ENCODE measurements around the gene CPA5. TPM values are rescaled to one million over a fixed set of nuclear protein-coding genes. Genes with fewer than 3 reads are reported as not detected.
"Not testable (repeated sequence)": the region's sequence is repeated elsewhere in the genome, so short reads cannot be mapped to it uniquely, and the experiment has no call there.

The CPA5 gene
- polyA plus RNA-seq, 1 of the 3 experiments (the other 2 are of a cell fraction) = 1.3 TPM

DNA sequence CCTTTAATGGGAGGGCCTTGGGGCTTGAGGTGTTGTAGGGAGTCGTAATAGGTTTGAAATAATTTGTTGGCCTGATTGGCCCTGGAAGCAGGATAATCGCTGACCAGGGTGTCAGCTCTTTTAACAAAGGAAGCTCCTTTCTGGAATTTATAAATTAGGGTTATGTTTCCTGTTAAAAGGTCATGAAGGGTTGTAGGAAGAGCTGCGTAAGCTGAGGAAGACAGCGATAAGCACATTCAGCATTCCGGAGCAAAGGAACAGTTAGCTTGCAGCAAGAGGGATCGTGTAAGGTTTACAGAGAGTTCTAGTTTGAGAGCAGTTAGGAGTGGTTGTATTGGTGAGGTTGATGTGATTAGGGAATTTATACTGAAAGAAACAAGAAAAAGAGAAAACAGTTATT lies 30.3 kb upstream of the CPA5 start:
- CTCF ChIA-PET = no interaction called here
- DNase-seq = no peak
- Histone ChIP-seq H3K4me1 (ENCODE audit: control insufficient read depth in 1 of 2, insufficient read depth in 2 of 2, low read depth in 1 of 2, low read length in 1 of 2) (no peaks in the 10 kb centered on the region; a peak in 1 of 4 replicates), H3F3A (replicated peaks; ENCODE audit: insufficient read depth) (no peaks in the 10 kb centered on the region), H3K4me3 (ENCODE audit: low read depth in 2 of 2, low read length in 1 of 2) (no peak overlapping the region), H3K9me2 (no peaks in the 10 kb centered on the region), H3K27ac (ENCODE audit: low read depth in 2 of 2, low read length in 1 of 2) (no peak overlapping the region), H3K4me2 (no peak overlapping the region), H3K79me2 (ENCODE audit: insufficient read depth) (no peaks in the 10 kb centered on the region), H4K20me1 (ENCODE audit: insufficient read depth) (no peaks in the 10 kb centered on the region), H3K9ac (no peak overlapping the region), H2AFZ (ENCODE audit: low read depth) (no peak overlapping the region), H3K36me3 (replicated peaks in 1 of 2; ENCODE audit: control insufficient read depth in 1 of 2, insufficient read depth in 2 of 2, low read length in 1 of 2) (peaks cover 4 to 5% of the 10 kb centered on the region in 2 experiments), H3K27me3 (ENCODE audit: insufficient read depth) (no peaks in the 10 kb centered on the region), H3K9me3 (no peaks in the 10 kb centered on the region)
- TF ChIP-seq FOXM1 (IDR thresholded peaks at IDR 0.05; ENCODE audit: low read depth) = no peak
- TF ChIP-seq, protein P1, sequence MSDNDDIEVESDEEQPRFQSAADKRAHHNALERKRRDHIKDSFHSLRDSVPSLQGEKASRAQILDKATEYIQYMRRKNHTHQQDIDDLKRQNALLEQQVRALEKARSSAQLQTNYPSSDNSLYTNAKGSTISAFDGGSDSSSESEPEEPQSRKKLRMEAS (IDR thresholded peaks at IDR 0.05; ENCODE audit: low read depth) = no peak
- 90% methylated on average over 6 of the region's 6 CpGs for WGBS (ENCODE audit: low lambda C conversion rate)
- POLR2A ChIA-PET = no interaction called here

DNA sequence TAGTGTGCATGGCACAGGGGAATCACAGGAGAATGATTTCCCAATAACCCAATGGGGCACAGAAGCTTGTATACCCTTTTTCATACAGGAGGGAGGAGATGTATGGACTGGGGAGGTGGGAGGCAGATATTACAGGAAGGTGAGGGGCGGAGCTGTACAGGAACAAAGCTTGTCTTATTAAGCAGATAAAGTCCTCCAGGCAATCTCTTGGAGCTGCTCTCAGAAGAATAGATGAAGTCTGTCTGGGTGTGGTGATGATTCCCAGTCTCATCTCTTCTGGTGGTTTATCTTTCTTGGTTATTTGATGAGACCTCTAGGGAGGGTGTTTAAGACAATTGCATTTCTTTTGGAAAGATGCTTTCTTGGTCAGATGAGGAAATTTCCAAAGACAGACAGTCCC lies 25.1 kb upstream of the CPA5 start:
- Histone ChIP-seq H3K4me3 (ENCODE audit: low read depth in 2 of 2, low read length in 1 of 2) (no peak overlapping the region), H3K9me3 (no peaks in the 10 kb centered on the region), H3K9ac (no peak overlapping the region), H3K4me1 (ENCODE audit: control insufficient read depth in 1 of 2, insufficient read depth in 2 of 2, low read depth in 1 of 2, low read length in 1 of 2) (peaks cover 7 to 8% of the 10 kb centered on the region in 2 experiments; a peak in 2 of 4 replicates), H4K20me1 (ENCODE audit: insufficient read depth) (no peaks in the 10 kb centered on the region), H2AFZ (ENCODE audit: low read depth) (no peak overlapping the region), H3K79me2 (ENCODE audit: insufficient read depth) (no peaks in the 10 kb centered on the region), H3F3A (replicated peaks; ENCODE audit: insufficient read depth) (peaks cover 5% of the 10 kb centered on the region), H3K36me3 (replicated peaks in 1 of 2; ENCODE audit: control insufficient read depth in 1 of 2, insufficient read depth in 2 of 2, low read length in 1 of 2) (no peaks in the 10 kb centered on the region), H3K27me3 (ENCODE audit: insufficient read depth) (no peaks in the 10 kb centered on the region), H3K4me2 (no peak overlapping the region), H3K27ac (ENCODE audit: low read depth in 2 of 2, low read length in 1 of 2) (no peak overlapping the region), H3K9me2 (no peaks in the 10 kb centered on the region)
- ChIA-PET CTCF (interaction anchor here (1.7 kb wide), 1 partner anchor 41 kb away, joined by 5 read pairs; no protein-coding TSS in a partner anchor), POLR2A (no interaction called here)
- TF ChIP-seq EP300 (IDR thresholded peaks at IDR 0.05; ENCODE audit: borderline replicate concordance in 1 of 2, low read depth in 1 of 2, low read length in 1 of 2) (no peak), FOSL2 (IDR thresholded peaks at IDR 0.05; ENCODE audit: borderline replicate concordance, low read depth) (no peak), EZH2phosphoT487 (IDR thresholded peaks at IDR 0.05; ENCODE audit: borderline replicate concordance, low read depth) (no peak), FOXM1 (IDR thresholded peaks at IDR 0.05; ENCODE audit: low read depth) (no peak), MEF2A (IDR thresholded peaks at IDR 0.05; ENCODE audit: borderline replicate concordance, low read depth) (no peak), JUND (IDR thresholded peaks at IDR 0.05) (no peak), POLR2AphosphoS5 (IDR thresholded peaks at IDR 0.05; ENCODE audit: low read depth, low read length) (no peak), TEAD4 (IDR thresholded peaks at IDR 0.05; ENCODE audit: borderline replicate concordance, insufficient read depth) (no peak), RXRA (IDR thresholded peaks at IDR 0.05; ENCODE audit: borderline replicate concordance, low read depth) (no peak), TAF1 (IDR thresholded peaks at IDR 0.05; ENCODE audit: borderline replicate concordance, low read depth, low read length) (no peak), SIN3A (IDR thresholded peaks at IDR 0.05; ENCODE audit: borderline replicate concordance, low read depth, low read length) (no peak), SMC3 (IDR thresholded peaks at IDR 0.05; ENCODE audit: low read depth, low read length) (no peak)
- TF ChIP-seq, protein P2, sequence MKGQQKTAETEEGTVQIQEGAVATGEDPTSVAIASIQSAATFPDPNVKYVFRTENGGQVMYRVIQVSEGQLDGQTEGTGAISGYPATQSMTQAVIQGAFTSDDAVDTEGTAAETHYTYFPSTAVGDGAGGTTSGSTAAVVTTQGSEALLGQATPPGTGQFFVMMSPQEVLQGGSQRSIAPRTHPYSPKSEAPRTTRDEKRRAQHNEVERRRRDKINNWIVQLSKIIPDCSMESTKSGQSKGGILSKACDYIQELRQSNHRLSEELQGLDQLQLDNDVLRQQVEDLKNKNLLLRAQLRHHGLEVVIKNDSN (IDR thresholded peaks at IDR 0.05; ENCODE audit: borderline replicate concordance, low read depth) = no peak
- TF ChIP-seq, protein P3, sequence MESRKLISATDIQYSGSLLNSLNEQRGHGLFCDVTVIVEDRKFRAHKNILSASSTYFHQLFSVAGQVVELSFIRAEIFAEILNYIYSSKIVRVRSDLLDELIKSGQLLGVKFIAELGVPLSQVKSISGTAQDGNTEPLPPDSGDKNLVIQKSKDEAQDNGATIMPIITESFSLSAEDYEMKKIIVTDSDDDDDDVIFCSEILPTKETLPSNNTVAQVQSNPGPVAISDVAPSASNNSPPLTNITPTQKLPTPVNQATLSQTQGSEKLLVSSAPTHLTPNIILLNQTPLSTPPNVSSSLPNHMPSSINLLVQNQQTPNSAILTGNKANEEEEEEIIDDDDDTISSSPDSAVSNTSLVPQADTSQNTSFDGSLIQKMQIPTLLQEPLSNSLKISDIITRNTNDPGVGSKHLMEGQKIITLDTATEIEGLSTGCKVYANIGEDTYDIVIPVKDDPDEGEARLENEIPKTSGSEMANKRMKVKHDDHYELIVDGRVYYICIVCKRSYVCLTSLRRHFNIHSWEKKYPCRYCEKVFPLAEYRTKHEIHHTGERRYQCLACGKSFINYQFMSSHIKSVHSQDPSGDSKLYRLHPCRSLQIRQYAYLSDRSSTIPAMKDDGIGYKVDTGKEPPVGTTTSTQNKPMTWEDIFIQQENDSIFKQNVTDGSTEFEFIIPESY (IDR thresholded peaks at IDR 0.05; ENCODE audit: borderline replicate concordance, low read depth) = no peak
- TF ChIP-seq, protein P4, sequence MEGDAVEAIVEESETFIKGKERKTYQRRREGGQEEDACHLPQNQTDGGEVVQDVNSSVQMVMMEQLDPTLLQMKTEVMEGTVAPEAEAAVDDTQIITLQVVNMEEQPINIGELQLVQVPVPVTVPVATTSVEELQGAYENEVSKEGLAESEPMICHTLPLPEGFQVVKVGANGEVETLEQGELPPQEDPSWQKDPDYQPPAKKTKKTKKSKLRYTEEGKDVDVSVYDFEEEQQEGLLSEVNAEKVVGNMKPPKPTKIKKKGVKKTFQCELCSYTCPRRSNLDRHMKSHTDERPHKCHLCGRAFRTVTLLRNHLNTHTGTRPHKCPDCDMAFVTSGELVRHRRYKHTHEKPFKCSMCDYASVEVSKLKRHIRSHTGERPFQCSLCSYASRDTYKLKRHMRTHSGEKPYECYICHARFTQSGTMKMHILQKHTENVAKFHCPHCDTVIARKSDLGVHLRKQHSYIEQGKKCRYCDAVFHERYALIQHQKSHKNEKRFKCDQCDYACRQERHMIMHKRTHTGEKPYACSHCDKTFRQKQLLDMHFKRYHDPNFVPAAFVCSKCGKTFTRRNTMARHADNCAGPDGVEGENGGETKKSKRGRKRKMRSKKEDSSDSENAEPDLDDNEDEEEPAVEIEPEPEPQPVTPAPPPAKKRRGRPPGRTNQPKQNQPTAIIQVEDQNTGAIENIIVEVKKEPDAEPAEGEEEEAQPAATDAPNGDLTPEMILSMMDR (IDR thresholded peaks at IDR 0.05) = no peak
- DNase-seq = no peak
- WGBS (ENCODE audit: low lambda C conversion rate) = 84% methylated on average over 1 of the region's 1 CpG

DNA sequence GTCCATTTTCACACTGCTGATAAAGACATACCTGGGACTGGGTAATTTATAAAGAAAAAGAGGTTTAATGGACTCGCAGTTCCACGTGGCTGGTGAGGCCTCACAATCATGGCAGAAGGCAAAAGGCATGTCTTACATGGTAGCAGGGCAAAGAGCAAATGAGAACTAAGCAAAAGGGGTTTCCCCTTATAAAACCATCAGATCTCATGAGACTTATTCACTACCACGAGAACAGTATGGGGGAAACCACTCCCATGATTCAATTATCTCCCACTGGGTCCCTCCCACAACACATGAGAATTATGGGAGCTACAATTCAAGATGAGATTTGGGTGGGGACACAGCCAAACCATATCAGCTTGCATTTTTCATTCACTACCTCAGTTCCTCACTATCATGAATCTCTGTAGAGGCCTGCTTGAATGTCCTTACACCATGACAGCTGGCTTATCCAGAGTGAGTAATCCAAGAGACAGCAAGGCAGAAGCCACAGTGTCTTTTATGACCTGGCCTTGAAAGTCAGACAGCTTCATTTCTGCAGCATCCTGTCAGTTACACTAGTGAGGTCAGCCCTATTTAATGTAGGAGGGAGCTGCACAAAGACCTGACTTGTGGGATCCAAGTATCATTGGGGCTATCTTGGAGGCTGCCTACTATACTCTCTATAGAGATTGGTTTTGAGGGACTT lies 22.9 kb upstream of the CPA5 start:
- H3K36me3 ChIP-seq (replicated peaks in 1 of 2; ENCODE audit: control insufficient read depth in 1 of 2, insufficient read depth in 2 of 2, low read length in 1 of 2); H3K9me2 ChIP-seq; H4K20me1 ChIP-seq (ENCODE audit: insufficient read depth); POLR2A ChIA-PET; H3K9ac ChIP-seq; H3K4me1 ChIP-seq (ENCODE audit: control insufficient read depth in 1 of 2, insufficient read depth in 2 of 2, low read depth in 1 of 2, low read length in 1 of 2); DNase-seq; H3K27ac ChIP-seq (ENCODE audit: low read depth in 2 of 2, low read length in 1 of 2); H3F3A ChIP-seq (replicated peaks; ENCODE audit: insufficient read depth); H3K79me2 ChIP-seq (ENCODE audit: insufficient read depth); H2AFZ ChIP-seq (ENCODE audit: low read depth); H3K4me2 ChIP-seq; H3K9me3 ChIP-seq; H3K27me3 ChIP-seq (ENCODE audit: insufficient read depth); H3K4me3 ChIP-seq (ENCODE audit: low read depth in 2 of 2, low read length in 1 of 2): not testable (repeated sequence)
- WGBS (ENCODE audit: low lambda C conversion rate) = 91% methylated on average over 3 of the region's 3 CpGs
- CTCF ChIA-PET = interaction anchor here (0.7 to 1.1 kb wide), 4 partner anchors 9 to 575 kb away, joined by 3 to 4 read pairs (median 3); no protein-coding TSS in a partner anchor

All from SK-N-SH (cell line).